Left renal pelvis (tissue), 4 donors: Measurements from ENCODE around the gene TRAF1. TPM values are rescaled to one million over a fixed set of nuclear protein-coding genes. Genes with fewer than 3 reads are reported as not detected.

ENCODE experiments used
- DNase-seq, 4 donors: peaks; one replicate each; pipeline ENCODE4 v3.0.0-alpha.2; 2013; ENCODE audit warnings: low read depth in 4 of 4, low spot score in 3 of 4
- polyA plus RNA-seq, 4 donors: library from polyadenylated mRNA; unstranded; fragments of 120-200 nt; gene quantifications; one replicate each; pipeline ENCODE4 v1.2.1, GENCODE V29; 2013; ENCODE audit not compliant: insufficient read length in 4 of 4

The TRAF1 gene
- polyA plus RNA-seq, 4 donors: 4.4 to 7.3 (median 5.8) TPM

GRCh38 chr9:120924698-120925534 lies 1.7 kb downstream of the TRAF1 start:
- DNase-seq: no peak

GRCh38 chr9:120923620-120924328 lies 2.8 kb downstream of the TRAF1 start:
- no peak for DNase-seq

- DNase-seq: no peak
Measured at GRCh38 chr9:120922404-120923195, 4.0 kb downstream of the TRAF1 start.

- DNase-seq: no peak
Measured at GRCh38 chr9:120921661-120922181, 4.9 kb downstream of the TRAF1 start.

GRCh38 chr9:120920806-120921178 lies 5.8 kb downstream of the TRAF1 start:
- DNase-seq: no peak

GRCh38 chr9:120919843-120920805 lies 6.5 kb downstream of the TRAF1 start:
- no peak for DNase-seq

GRCh38 chr9:120918931-120919842 lies 7.4 kb downstream of the TRAF1 start:
- DNase-seq: no peak

GRCh38 chr9:120917929-120918762 lies 8.4 kb downstream of the TRAF1 start:
- no peak for DNase-seq

GRCh38 chr9:120916991-120917880 lies 9.4 kb downstream of the TRAF1 start:
- DNase-seq: no peak

GRCh38 chr9:120916588-120916987 lies 10.0 kb downstream of the TRAF1 start:
- DNase-seq: no peak

- no peak for DNase-seq
Measured at GRCh38 chr9:120915854-120916470, 10.6 kb downstream of the TRAF1 start.

- DNase-seq: no peak
Measured at GRCh38 chr9:120914953-120915352, 11.6 kb downstream of the TRAF1 start.

GRCh38 chr9:120914396-120914795 lies 12.2 kb downstream of the TRAF1 start:
- no peak for DNase-seq

- no peak for DNase-seq
Measured at GRCh38 chr9:120913647-120914264, 12.8 kb downstream of the TRAF1 start.

GRCh38 chr9:120912958-120913646 lies 13.5 kb downstream of the TRAF1 start:
- no peak for DNase-seq
